ENCODE data around the gene TMEM250.
"Not testable (repeated sequence)": the region's sequence is repeated elsewhere in the genome, so short reads cannot be mapped to it uniquely, and the experiment has no call there.

DNA sequence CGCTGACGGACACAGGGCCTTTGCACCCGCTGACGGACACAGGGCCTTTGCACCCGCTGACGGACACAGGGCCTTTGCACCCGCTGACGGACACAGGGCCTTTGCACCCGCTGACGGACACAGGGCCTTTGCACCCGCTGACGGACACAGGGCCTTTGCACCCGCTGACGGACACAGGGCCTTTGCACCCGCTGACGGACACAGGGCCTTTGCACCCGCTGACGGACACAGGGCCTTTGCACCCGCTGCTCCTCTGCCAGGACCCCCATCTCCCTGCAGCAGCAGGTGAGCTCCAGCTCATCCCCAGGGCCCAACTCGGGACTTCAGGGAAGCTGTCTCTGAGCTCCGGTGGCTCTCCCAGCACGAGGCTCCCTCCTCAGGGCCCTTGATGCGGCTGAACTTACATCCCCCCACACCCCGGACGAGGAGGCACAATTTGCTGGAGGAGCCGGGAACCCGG is 17.0 kb downstream of the TMEM250 start:
- TF ChIP-seq POLR2AphosphoS5, POLR2A (IDR thresholded peaks at IDR 0.05; ENCODE audit: low read depth, low read length): not testable (repeated sequence)

Measured in GM12892 (cell line).